GM12878 (cell line): Measurements from ENCODE around the gene RNF11. TPM values are rescaled to one million over a fixed set of nuclear protein-coding genes. Genes with fewer than 3 reads are reported as not detected.

Experiments
- ATAC-seq: fragments of 200-7000 bp; cut with Tn5 transposase; 3 replicates; pipeline ENCODE4 v1.9.1; 2020; ENCODE audit warnings: mild to moderate bottlenecking, moderate library complexity
- BruUV-seq: library from RNA; stranded (reverse); fragments of 400-500 nt; replicated peaks from 2 replicates; lab custom pipeline; 2021; lab: Mats Ljungman, UMichigan
- CTCF ChIA-PET: fragments of 300-600 bp; sonication (Branson Sonifier 250); formaldehyde crosslinking; extraction: SDS; loops from one replicate; lab custom pipeline; 2021; ENCODE audit warnings: inconsistent platforms; lab: Yijun Ruan, JAX
- POLR2A ChIA-PET: fragments of 350-600 bp; formaldehyde crosslinking; extraction: SDS; loops from one replicate; lab custom pipeline; 2021; ENCODE audit warnings: inconsistent platforms; lab: Charles Lee
- RAD21 ChIA-PET: fragments of 300-600 bp; sonication (Branson Sonifier 250); formaldehyde crosslinking; loops from one replicate; lab custom pipeline; 2023; ENCODE audit warnings: antibody characterized with exemption; ENCODE audit not compliant: unreplicated experiment; lab: Charles Lee
- SMC1A ChIA-PET: fragments of 300-600 bp; sonication (Branson Sonifier 250); formaldehyde crosslinking; loops from one replicate; lab custom pipeline; 2023; ENCODE audit not compliant: unreplicated experiment, uncharacterized antibody; lab: Charles Lee
- DNase-seq: peaks from one replicate; pipeline ENCODE4 v3.0.0-alpha.2; 2011; ENCODE audit warnings: low read depth, low spot score
- FAIRE-seq: peaks from 3 replicates; lab custom pipeline; 2011; peaks lifted over from hg19 to GRCh38; lab: Jason Lieb, UNC
- H2AFZ ChIP-seq: 2 replicates; pipeline ENCODE4 v1.6.0; 2011; ENCODE audit warnings: low read depth, low read length, control low read depth; ENCODE audit not compliant: control insufficient read depth
- H3K27ac ChIP-seq: 2 replicates; pipeline ENCODE4 v1.5.1; 2011; ENCODE audit warnings: control low read depth; ENCODE audit not compliant: control insufficient read depth, insufficient read depth
- H3K27me3 ChIP-seq, 2 experiments: replicated peaks in 1 of 2; 2 replicates each; pipeline versions ENCODE4 v1.6.0 to v1.6.1; 2011; ENCODE audit warnings: low read length in 1 of 2; ENCODE audit not compliant: control insufficient read depth in 2 of 2, insufficient read depth in 2 of 2
- H3K36me3 ChIP-seq, 2 experiments: 2 replicates each; pipeline ENCODE4 v1.5.1; 2011; ENCODE audit warnings: low read length in 1 of 2; ENCODE audit not compliant: control insufficient read depth in 2 of 2, insufficient read depth in 2 of 2
- H3K4me1 ChIP-seq: 2 replicates; pipeline ENCODE4 v1.6.1; 2011; ENCODE audit warnings: mild to moderate bottlenecking, low read length, moderate library complexity, mixed read lengths; ENCODE audit not compliant: control insufficient read depth, insufficient read depth
- H3K4me2 ChIP-seq: 2 replicates; pipeline ENCODE4 v1.6.0; 2011; ENCODE audit warnings: control low read depth; ENCODE audit not compliant: control insufficient read depth, insufficient read depth
- H3K4me3 ChIP-seq: fragments of 200-600 bp; sonication (generic); 2 replicates; pipeline ENCODE4 v1.5.1; 2016
- H3K79me2 ChIP-seq: 2 replicates; pipeline ENCODE4 v1.6.0; 2011; ENCODE audit warnings: low read length; ENCODE audit not compliant: control insufficient read depth, insufficient read depth
- H3K9ac ChIP-seq: 2 replicates; pipeline ENCODE4 v1.8.0; 2011; ENCODE audit warnings: low read length, control low read depth, mixed read lengths; ENCODE audit not compliant: control insufficient read depth, insufficient read depth
- H3K9me3 ChIP-seq: replicated peaks from 3 replicates; pipeline ENCODE4 v1.5.1; 2011; ENCODE audit warnings: mild to moderate bottlenecking, low read length; ENCODE audit not compliant: control insufficient read depth, insufficient read depth
- H4K20me1 ChIP-seq: 2 replicates; pipeline ENCODE4 v1.6.0; 2011; ENCODE audit not compliant: control insufficient read depth, insufficient read depth
- BCL11A ChIP-seq: IDR thresholded peaks from 2 replicates; pipeline ENCODE4 v1.6.1; 2011; ENCODE audit warnings: low read depth, low read length
- BRCA1 ChIP-seq: IDR thresholded peaks from 2 replicates; pipeline ENCODE4 v1.6.1; 2011; ENCODE audit warnings: low read depth, low read length, improper control_type of control experiment
- CBFB ChIP-seq: IDR thresholded peaks from 2 replicates; pipeline ENCODE4 v1.6.1; 2016; ENCODE audit warnings: antibody characterized with exemption, low read depth
- CREM ChIP-seq: IDR thresholded peaks from 2 replicates; pipeline ENCODE4 v1.6.1; 2014; ENCODE audit warnings: antibody characterized with exemption, low read depth
- ESRRA ChIP-seq: IDR thresholded peaks from 2 replicates; pipeline ENCODE4 v1.6.1; 2012; ENCODE audit warnings: mild to moderate bottlenecking, low read length, improper control_type of control experiment
- HDGF ChIP-seq: fragments of 450-650 bp; IDR thresholded peaks from 2 replicates; pipeline ENCODE4 v1.6.1; 2016; ENCODE audit warnings: antibody characterized with exemption
- KDM1A ChIP-seq: fragments of 200-600 bp; sonication (generic); IDR thresholded peaks from 2 replicates; pipeline ENCODE4 v1.6.1; 2016; ENCODE audit warnings: borderline replicate concordance
- MXI1 ChIP-seq: fragments of 150-350 bp; IDR thresholded peaks from 2 replicates; pipeline ENCODE4 v1.6.1; 2011; ENCODE audit warnings: low read depth, mild to moderate bottlenecking, inconsistent platforms, low read length, improper control_type of control experiment
- RB1 ChIP-seq: fragments of 450-650 bp; formaldehyde crosslinking; IDR thresholded peaks from 2 replicates; pipeline ENCODE4 v1.6.1; 2017; ENCODE audit warnings: mild to moderate bottlenecking, borderline replicate concordance
- RCOR1 ChIP-seq: conservative IDR thresholded peaks from 2 replicates; pipeline ENCODE4 v1.6.1; 2012; ENCODE audit warnings: low read depth, low read length, improper control_type of control experiment
- SIN3A ChIP-seq: IDR thresholded peaks from 2 replicates; pipeline ENCODE4 v1.6.1; 2012; ENCODE audit warnings: low read depth, low read length, improper control_type of control experiment
- SREBF2 ChIP-seq: IDR thresholded peaks from 2 replicates; pipeline ENCODE4 v1.6.1; 2012; ENCODE audit warnings: mild to moderate bottlenecking, low read length
- TBL1XR1 ChIP-seq: IDR thresholded peaks from 2 replicates; pipeline ENCODE4 v1.6.1; 2012; ENCODE audit warnings: low read depth, low read length, improper control_type of control experiment
- TCF12 ChIP-seq: IDR thresholded peaks from 2 replicates; pipeline ENCODE4 v1.6.1; 2011; ENCODE audit warnings: low read depth, mild to moderate bottlenecking, low read length
- WRNIP1 ChIP-seq: IDR thresholded peaks from 2 replicates; pipeline ENCODE4 v1.6.1; 2011; ENCODE audit warnings: low read depth, low read length, improper control_type of control experiment, borderline replicate concordance
- ZNF384 ChIP-seq: IDR thresholded peaks from 2 replicates; pipeline ENCODE4 v1.6.1; 2012; ENCODE audit warnings: low read depth, mild to moderate bottlenecking, low read length, improper control_type of control experiment, borderline replicate concordance
- WGBS: methylation state at CpG from one replicate; pipeline ENCODE4 v1.1.6; 2016; ENCODE audit warnings: low lambda C conversion rate; ENCODE audit not compliant: insufficient replicate concordance, insufficient coverage; ENCODE audit errors: missing lambda C conversion rate; 5-methylcytosine and 5-hydroxymethylcytosine counted together
- in situ Hi-C: fragments of 300-500 bp; cut with MboI; formaldehyde crosslinking; loops from 9 replicates; pipeline ENCODE4 v1.14.3; 2018; ENCODE audit warnings: mixed read lengths
- intact Hi-C: fragments of 100-400 bp; cut with micrococcal nuclease; formaldehyde crosslinking; loops from one replicate; pipeline ENCODE4 v1.14.2; 2022; ENCODE audit not compliant: unreplicated experiment
- polyA plus RNA-seq, 11 experiments: library from polyadenylated mRNA; depleted of rRNA in 4 of 11; unstranded in 6 of 11; stranded (reverse) in 5 of 11; fragments of >200 nt; fragmentation: Nextera tagmentation in 4 of 11; fragmentation: Illumina TruSeq in 1 of 11; extraction: Ambion mirVana in 4 of 11; extraction: Trizol in 1 of 11; gene quantifications; 1 replicate in 1 of 11; 2 replicates in 10 of 11; pipeline versions ENCODE4 v1.2.1 to v1.2.3, GENCODE V29; 2011 to 2016; ENCODE audit warnings: inconsistent platforms in 2 of 11, missing spikeins in 2 of 11, low read depth in 1 of 11
- total RNA-seq, 4 experiments: library from RNA; depleted of rRNA in 3 of 4; stranded (reverse); fragments of >200 nt in 3 of 4; fragmentation: Illumina TruSeq in 1 of 4; extraction: Trizol in 1 of 4; gene quantifications; 2 replicates each; pipeline versions ENCODE4 v1.2.1 to v1.2.3, GENCODE V29; 2013 to 2021
- TF ChIP-seq, protein P1 (sequence below): fragments of 450-650 bp; IDR thresholded peaks from 2 replicates; pipeline ENCODE4 v1.6.1; 2017; ENCODE audit warnings: borderline replicate concordance
- TF ChIP-seq, protein P2 (sequence below): fragments of 450-650 bp; IDR thresholded peaks from 2 replicates; pipeline ENCODE4 v1.6.1; 2018; ENCODE audit warnings: mild to moderate bottlenecking, low read depth, moderate library complexity; ENCODE audit not compliant: partially characterized antibody
- TF ChIP-seq, protein P3 (sequence below): IDR thresholded peaks from 2 replicates; pipeline ENCODE4 v1.6.1; 2012; ENCODE audit warnings: low read depth, low read length, improper control_type of control experiment

The RNF11 gene
- total and polyA plus RNA-seq, 10 of the 15 experiments (the other 5 are each of a cell fraction or from before 2014, with no cell fraction given) = 9.5 to 43.6 (median 32.3) TPM

DNA sequence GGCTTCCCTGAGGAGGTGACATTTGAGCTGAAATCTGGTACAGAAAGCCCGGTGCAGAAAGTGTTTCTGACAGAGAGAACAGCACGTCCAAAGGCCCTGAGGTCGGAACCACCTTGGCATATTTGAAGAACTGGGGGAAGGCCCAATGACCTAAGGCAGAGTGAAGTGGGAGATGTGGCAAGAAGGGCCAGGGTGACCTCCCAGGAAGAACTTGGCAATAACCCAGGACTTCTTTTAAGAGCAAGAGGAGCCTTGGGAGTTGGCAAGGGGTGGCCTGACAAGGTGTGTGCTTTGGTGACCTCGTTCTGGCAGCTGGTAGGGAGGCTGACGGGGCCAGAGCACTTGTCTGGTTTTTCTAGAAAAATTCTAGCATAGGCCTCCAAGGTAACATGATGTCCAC lies 70.9 kb downstream of the RNF11 start (continued):
- TF ChIP-seq SREBF2 = no peak
- no peak for TF ChIP-seq RCOR1
- no peak for TF ChIP-seq CBFB
- TF ChIP-seq, all 136 proteins: peak for 0

DNA sequence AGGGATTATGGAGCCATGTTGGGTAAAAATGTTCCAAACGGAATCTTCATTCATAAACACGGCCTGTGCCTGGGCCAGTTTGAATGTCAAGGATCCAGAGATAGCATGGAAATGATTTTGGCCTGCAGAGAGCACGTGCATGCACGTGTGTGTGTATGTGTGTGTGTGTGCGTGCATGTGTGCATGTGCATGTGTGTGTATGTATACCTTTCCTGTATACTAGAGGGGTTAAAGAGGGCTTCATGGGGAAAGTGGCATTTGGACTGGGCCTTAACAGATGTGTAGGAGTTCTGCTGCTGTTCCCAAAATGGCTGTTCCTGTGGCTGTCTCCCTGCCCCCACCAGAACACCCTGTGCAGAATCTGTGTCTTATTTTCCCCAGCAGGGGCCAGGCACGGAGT lies 72.6 kb downstream of the RNF11 start:
- Histone ChIP-seq H4K20me1 (no peaks in the 10 kb centered on the region), H3K27ac (no peak overlapping the region), H3K36me3 (no peaks in the 10 kb centered on the region), H3K4me2 (no peak overlapping the region), H3K79me2 (no peaks in the 10 kb centered on the region), H3K9ac (no peak overlapping the region), H3K27me3 (no peaks in the 10 kb centered on the region), H2AFZ (no peak overlapping the region), H3K4me1 (peaks cover 12% of the 10 kb centered on the region), H3K9me3 (no peaks in the 10 kb centered on the region), H3K4me3 (no peak overlapping the region)
- no peak for TF ChIP-seq BCL11A
- no peak for TF ChIP-seq TBL1XR1
- no peak for TF ChIP-seq KDM1A
- no peak for TF ChIP-seq ZNF384
- TF ChIP-seq, protein P1, sequence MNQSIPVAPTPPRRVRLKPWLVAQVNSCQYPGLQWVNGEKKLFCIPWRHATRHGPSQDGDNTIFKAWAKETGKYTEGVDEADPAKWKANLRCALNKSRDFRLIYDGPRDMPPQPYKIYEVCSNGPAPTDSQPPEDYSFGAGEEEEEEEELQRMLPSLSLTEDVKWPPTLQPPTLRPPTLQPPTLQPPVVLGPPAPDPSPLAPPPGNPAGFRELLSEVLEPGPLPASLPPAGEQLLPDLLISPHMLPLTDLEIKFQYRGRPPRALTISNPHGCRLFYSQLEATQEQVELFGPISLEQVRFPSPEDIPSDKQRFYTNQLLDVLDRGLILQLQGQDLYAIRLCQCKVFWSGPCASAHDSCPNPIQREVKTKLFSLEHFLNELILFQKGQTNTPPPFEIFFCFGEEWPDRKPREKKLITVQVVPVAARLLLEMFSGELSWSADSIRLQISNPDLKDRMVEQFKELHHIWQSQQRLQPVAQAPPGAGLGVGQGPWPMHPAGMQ = no peak
- TF ChIP-seq, protein P2, sequence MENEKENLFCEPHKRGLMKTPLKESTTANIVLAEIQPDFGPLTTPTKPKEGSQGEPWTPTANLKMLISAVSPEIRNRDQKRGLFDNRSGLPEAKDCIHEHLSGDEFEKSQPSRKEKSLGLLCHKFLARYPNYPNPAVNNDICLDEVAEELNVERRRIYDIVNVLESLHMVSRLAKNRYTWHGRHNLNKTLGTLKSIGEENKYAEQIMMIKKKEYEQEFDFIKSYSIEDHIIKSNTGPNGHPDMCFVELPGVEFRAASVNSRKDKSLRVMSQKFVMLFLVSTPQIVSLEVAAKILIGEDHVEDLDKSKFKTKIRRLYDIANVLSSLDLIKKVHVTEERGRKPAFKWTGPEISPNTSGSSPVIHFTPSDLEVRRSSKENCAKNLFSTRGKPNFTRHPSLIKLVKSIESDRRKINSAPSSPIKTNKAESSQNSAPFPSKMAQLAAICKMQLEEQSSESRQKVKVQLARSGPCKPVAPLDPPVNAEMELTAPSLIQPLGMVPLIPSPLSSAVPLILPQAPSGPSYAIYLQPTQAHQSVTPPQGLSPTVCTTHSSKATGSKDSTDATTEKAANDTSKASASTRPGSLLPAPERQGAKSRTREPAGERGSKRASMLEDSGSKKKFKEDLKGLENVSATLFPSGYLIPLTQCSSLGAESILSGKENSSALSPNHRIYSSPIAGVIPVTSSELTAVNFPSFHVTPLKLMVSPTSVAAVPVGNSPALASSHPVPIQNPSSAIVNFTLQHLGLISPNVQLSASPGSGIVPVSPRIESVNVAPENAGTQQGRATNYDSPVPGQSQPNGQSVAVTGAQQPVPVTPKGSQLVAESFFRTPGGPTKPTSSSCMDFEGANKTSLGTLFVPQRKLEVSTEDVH = no peak
- TF ChIP-seq CREM = no peak
- no peak for TF ChIP-seq BRCA1
- no peak for TF ChIP-seq MXI1
- no peak for TF ChIP-seq TCF12
- TF ChIP-seq, protein P3, sequence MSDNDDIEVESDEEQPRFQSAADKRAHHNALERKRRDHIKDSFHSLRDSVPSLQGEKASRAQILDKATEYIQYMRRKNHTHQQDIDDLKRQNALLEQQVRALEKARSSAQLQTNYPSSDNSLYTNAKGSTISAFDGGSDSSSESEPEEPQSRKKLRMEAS = no peak
- TF ChIP-seq ESRRA = no peak
- no peak for TF ChIP-seq HDGF
- no peak for TF ChIP-seq SIN3A
- TF ChIP-seq WRNIP1 = no peak
- no peak for TF ChIP-seq RB1
- in situ Hi-C loops (no loop called here), intact Hi-C loops (no loop called here)
- RAD21 ChIA-PET = no interaction called here
- SMC1A ChIA-PET = interaction anchor here (0.7 kb wide), 1 partner anchor 10 kb away, joined by 3 read pairs; no protein-coding TSS in a partner anchor
- no peak for DNase-seq
- CTCF ChIA-PET = interaction anchor here (1.6 kb wide), 1 partner anchor 11 kb away, joined by 3 read pairs; no protein-coding TSS in a partner anchor
- FAIRE-seq = no peak
- POLR2A ChIA-PET = interaction anchor here (0.6 kb wide), 1 partner anchor 1078 kb away, joined by 4 read pairs; no protein-coding TSS in a partner anchor
- ATAC-seq = no peak
- 80% methylated on average over 6 of the region's 6 CpGs for WGBS
- no TSS peak for BruUV-seq
